ENCODE results near the gene KANSL1. TPM values are rescaled to one million over a fixed set of nuclear protein-coding genes. Genes with fewer than 3 reads are reported as not detected.

The KANSL1 gene
- total RNA-seq, 1 donor from 2014 or later, result 19.3 TPM

DNA sequence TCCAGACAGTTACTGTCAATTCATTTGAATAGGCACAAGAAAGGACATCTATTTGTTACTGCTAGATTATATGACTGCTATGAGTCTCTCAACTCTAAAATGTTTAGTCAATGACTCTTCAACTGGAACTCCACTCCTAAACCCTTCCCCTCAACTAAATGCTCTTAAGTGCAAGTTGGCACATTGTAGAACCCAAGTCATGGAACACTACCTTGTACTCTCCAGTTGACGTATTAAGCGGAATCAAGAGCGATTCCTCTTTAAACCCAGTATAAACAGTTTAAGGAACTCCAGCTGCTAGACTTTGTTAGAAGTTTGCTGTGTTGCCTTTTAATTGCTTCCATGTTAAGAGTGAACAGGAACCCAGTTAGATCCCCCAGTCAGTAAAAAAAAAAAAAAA, 149.6 kb downstream of the KANSL1 start:
- no peak for DNase-seq (ENCODE audit: low read depth)

DNA sequence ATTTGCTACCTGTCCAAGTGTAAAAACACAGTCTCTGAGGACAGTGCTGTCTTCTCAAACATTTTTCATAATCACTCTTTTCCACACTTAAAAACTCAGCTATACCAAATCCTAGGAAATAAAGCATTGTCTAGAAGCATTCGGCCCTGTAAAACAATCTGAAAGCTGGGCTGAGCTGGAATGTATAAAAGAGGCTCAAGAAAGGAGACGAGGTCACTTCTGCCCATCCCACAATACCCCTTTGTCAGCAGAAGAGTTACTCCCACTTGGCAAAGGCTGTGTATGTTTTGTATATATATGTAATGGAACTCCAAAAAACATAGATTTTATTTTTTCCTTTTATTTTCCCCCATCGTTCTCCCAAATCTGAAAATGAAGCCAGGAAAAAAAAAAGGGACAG, 150.3 kb downstream of the KANSL1 start:
- no peak for DNase-seq (ENCODE audit: low read depth)

DNA sequence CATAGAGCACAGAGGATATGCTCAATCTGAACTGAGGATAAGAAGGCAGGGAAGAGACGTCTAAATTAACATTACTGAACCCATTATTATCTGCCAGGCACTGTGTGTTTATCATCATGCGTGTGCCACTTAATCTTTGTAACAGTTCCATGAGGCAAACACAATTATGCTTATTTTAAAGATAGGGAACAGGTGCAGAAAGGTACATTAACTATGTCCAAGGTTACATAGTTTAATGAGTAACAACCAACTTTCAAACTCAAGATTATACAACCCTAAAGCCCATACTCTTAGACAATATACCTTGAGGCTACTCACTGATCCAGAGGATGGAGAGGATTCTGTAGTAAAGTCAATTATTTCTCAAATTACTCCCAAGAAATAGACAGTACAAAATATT, 151.0 kb downstream of the KANSL1 start:
- DNase-seq (ENCODE audit: low read depth), result no peak

DNA sequence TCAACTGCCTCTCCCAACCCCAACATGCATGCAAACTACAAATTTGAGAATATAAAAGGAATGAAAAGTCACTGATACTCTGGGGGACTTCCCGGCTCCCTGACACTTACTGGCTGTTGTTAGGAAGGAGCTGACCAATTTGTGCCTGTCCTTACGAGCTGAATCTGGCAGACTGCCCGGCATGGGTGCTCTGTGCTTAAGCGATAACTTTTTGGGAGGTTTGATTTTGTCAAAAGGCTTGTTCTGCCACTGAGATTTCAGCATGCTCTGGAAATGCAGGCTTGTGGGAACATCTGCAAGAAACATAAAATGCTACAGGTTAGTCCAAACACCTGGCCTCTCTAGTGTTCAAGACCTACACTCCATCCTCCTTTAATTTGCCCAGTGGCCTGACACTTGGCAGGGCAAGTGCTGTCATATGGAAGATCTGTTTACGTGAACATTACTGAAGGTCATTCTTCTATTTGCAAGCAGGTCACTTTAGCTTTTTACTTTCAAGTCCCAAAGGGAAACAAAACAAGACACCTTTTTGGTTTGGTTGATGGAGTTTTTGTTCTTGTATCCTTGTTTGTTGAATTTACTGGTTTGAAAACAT, 153.5 kb downstream of the KANSL1 start:
- no peak for DNase-seq (ENCODE audit: low read depth)

DNA sequence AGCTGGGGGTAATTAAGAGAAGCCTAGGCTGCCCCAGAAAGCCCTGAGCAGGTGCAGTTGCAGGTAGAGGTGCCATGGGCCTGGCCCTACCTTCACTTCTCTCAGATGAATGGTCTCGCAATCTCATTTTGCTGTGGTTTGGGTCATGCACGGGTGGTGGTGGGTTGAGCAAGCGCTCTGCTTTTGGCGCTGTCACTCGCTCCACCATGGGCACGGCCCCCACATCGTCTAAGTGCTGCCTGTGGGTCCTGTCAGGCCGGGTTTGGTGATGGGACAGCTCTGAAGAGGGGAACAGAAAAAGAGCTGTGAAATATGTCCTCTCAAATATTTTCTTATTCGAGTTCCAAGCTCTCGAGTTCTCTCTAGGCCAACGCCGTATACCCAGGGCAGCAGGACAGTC, 154.3 kb downstream of the KANSL1 start:
- DNase-seq (ENCODE audit: low read depth), result no peak

DNA sequence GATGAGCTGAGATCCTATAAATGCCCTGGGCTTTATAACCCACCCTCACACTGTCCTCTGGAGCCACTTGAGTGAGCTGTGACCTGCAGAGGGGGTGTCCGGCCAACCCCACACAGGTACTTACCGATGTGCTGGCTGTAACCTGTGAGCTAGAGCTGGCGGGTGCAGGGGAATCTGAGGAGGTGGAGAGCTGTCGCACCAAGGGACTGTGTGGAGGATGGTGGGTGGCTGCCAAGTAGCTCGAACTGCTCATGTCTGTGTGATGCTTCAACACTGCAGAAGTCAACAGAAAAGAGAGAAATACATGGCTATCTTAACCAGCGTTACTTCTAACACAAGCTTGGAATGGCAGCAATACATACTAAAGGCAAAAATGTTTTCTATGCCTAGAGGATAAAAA, 154.8 kb downstream of the KANSL1 start:
- no peak for DNase-seq (ENCODE audit: low read depth)

DNA sequence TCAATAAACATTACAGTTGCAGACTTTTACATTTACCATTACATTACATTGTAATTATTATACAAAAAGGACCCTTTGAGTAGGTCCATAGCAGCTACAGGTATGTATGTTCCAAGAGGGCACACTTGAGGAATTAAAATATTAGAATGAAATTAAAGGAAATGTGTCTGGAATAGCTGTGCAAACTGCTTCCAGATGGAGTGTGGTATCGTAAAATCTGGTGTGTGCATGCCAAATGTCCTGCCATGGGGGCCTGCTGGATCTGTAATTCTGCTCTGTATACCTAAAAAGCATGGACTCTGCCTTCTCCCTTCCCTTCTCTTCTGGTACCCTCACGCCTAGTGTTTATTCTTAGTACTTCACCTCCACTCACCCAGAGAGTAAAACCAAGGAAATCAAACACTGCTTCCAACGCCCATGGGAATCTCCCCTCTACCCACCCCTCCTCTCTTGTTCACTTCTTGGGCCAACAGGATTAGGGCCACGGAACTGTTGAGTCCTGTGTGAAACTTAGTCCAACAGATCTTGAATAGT, 155.4 kb downstream of the KANSL1 start:
- DNase-seq (ENCODE audit: low read depth), result no peak

DNA sequence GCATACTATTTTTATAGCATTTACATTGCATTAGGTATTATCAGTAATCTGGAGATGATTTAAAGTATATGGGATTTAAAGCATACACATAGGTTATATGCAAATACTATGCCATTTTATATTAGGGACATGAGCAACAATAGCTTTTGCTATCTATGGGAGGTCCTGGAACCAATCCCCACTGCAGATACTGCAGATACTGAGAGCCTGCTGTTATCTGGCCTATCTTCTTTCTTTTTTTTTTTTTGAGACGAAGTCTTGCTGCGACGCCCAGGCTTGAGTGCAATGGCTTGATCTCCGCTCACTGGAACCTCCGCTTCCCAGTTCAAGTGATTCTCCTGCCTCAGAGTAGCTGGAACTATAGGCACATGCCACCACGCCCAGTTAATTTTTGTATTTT, 156.7 kb downstream of the KANSL1 start:
- DNase-seq (ENCODE audit: low read depth), result no peak

DNA sequence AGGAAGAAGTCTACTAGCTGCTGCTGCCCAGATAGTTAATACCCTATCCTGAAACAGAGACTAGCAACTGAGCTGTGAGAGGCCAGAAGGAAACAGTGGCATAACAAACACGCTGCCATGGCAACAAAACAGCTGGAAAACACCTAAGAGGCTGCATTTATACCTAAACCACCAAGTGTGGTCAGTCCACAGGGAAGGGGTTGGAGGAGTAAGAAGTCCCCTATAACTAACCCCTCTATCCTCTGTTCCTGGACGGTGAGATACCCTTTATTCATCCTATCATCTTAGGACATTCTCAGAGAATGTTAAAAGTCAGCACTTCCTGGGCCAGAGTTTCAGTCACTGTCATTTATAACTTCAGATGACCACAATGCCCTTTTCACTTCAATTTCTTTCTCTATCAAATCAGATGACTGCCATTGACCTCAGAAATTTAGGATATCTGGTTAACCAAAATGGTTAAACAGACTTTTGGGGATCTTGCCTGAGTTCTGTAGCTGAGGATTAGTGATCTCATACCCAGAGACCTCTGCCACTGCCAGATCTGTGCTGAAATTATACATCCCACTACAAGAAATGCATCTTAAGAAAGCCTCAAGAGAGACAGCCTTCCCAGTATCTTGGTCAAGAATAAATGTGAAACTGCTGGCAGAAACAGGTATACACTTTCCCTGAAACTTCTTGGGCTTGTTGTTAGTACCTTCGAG, 158.0 kb downstream of the KANSL1 start:
- DNase-seq (ENCODE audit: low read depth), result no peak

DNA sequence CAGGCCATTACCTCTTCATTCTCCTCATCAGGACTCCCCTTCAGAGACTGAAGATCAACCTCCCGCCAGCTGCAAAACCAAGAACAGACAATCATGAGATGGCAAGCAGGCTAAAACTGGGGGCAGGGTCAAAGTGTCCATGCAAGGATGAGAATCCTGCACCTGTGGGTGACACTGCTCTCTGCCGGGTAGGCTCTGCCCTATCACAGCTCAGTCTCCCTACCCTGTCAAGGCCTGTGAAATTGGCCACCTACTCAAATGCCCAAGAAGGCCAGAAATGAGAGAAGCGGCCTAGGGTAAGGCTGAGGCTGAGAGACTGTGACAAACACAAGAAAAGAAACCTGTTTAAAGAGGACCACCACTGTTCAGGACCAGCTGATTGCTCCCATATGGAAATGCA, 159.8 kb downstream of the KANSL1 start:
- no peak for DNase-seq (ENCODE audit: low read depth)

DNA sequence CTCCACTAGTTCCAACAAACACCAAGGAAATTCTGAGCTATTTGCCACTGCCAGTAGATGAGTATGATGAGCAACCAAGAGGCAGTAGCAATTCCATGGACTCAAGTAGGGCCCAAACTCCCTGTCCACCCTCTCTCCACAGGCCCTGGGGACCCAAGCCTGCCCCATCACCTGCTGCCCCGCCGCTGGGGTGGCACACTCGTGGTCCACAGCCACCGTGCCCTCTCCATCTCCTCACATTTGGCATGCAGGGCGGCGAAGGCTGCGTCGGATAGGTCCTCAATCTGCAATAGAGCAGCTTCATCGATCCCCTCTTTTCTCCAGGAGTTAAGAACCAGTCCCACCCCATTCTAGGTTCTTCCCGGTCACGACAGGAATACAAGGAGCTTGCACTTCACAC, 160.3 kb downstream of the KANSL1 start:
- DNase-seq (ENCODE audit: low read depth), result no peak

DNA sequence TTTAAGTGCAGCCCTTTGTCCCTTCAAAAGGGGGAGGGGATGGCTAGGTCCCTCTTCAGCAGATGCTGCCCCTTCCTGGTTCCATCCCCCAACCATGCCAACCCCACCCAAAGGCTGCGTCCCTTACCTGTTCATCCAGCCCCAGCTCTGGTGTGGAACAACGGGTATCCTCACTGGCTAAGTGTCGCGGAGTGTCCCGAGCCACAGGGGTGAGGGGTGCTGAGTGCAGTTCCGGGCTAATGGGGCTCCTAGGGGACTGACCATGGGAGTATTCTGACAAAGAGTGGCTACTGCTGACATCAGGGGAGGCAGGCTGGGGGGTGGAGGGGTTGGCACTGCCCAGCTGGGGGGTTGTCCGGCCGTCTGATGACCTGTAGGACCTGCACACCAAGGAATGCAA, 161.3 kb downstream of the KANSL1 start:
- DNase-seq (ENCODE audit: low read depth), result no peak

DNA sequence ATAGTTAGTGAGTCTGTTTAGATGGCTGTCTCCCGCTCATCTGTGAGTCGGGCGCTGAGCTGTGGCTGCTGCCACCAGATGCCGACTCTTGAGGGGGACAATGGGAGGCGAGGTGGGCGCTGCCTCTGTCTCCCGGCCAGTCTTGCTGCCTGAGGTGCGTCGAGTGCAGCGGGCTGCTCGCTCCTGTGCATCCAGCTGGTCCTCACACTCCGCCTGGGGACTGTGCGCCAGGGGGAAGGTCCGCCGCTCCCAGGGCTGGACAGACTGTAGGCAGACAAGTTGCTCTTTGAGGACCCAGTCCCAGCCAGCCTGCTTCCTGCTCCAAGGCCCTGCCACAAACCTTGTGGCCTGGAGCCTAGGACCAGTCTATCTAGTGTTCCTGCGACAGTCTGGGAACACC, 161.8 kb downstream of the KANSL1 start:
- no peak for DNase-seq (ENCODE audit: low read depth)

DNA sequence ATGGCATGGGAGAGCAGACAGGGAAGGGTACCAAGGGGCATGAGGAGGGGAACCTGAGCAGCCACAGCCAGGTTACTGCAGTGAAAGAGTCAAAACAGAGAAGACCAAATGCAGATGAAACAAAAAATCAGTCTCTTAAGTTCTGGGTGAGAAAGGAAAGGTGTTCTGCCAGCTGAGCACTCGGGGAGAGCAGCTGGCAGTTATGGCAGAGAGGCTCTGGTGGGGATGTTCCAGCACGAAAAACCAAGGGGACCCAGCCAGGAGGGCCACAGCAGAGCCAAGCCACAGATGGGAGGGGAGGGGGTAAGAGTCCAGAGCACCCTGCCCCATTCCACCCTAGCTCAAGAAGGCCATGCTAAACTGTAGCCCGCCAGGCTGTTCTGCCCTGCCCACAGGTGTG, 162.5 kb downstream of the KANSL1 start:
- DNase-seq (ENCODE audit: low read depth), result no peak

DNA sequence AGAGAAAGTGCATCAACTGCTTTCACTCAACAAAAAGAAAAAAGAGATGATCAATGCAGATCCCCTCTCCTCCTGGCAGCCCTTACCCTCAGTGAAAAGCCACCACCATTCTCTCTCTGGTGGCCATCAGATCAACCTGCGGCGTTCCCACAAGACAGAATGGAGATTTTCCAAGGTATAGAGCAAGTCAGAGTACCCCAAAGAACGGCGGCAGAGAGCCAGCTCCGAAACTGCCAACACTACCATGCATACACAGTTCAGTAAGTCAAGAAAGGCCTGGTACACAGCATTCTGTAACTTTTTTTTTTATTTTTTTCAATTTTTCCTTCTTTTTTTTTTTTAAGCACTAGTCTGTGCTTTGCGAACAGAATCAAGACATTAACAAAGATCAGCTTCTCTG, 163.6 kb downstream of the KANSL1 start:
- no peak for DNase-seq (ENCODE audit: low read depth)

DNA sequence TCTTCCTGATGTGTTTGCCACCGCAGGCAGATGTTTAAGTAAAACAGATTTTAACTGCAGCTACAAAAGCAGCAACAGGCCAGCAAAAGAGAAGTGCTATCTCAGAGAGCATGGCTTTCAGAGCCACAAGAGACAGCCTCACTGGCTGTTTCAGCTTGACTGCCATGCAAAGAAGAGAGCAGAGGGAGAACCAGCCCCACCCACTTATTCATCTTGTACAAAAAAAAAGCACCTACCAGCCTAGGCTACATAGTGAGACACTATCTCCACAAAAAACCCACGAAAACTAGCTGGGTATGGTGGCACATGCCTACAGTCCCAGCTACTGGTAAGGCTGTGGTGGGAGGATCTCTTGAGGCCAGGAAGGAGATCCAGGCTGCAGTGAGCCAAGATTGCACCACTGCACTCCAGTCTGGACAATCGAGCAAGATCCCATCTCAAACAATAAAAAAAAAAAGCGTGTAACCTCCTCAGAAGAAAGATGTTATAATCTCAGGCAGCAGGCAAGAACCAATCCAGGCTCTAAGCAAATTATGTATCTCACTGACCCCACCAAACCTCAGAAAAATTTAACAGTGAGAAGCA, 164.2 kb downstream of the KANSL1 start:
- DNase-seq (ENCODE audit: low read depth), result no peak

DNA sequence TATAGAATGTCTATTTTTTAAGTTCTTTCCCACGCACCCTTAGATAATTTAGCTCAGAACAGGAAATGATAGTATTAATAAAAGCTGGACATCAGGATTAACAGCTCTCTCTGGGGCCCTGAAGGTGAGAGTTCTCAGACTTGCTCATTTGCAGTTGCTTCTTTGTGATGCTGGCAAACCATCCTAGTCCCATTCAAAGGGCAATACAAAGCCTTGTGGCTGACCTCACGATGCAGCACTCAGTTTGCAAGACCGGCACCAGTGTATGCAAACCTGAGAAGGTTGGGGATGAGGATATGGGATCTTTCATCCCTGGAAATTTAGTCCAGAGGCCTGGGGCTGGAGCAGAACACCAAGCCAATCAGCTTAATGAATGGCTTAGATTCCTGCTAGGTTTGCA, 164.9 kb downstream of the KANSL1 start:
- no peak for DNase-seq (ENCODE audit: low read depth)

DNA sequence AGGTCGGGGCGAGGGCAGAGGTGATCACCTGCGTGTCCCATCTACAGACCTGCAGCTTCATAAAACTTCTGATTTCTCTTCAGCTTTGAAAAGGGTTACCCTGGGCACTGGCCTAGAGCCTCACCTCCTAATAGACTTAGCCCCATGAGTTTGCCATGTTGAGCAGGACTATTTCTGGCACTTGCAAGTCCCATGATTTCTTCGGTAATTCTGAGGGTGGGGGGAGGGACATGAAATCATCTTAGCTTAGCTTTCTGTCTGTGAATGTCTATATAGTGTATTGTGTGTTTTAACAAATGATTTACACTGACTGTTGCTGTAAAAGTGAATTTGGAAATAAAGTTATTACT, 165.3 kb downstream of the KANSL1 start:
- DNase-seq (ENCODE audit: low read depth), result no peak

DNA sequence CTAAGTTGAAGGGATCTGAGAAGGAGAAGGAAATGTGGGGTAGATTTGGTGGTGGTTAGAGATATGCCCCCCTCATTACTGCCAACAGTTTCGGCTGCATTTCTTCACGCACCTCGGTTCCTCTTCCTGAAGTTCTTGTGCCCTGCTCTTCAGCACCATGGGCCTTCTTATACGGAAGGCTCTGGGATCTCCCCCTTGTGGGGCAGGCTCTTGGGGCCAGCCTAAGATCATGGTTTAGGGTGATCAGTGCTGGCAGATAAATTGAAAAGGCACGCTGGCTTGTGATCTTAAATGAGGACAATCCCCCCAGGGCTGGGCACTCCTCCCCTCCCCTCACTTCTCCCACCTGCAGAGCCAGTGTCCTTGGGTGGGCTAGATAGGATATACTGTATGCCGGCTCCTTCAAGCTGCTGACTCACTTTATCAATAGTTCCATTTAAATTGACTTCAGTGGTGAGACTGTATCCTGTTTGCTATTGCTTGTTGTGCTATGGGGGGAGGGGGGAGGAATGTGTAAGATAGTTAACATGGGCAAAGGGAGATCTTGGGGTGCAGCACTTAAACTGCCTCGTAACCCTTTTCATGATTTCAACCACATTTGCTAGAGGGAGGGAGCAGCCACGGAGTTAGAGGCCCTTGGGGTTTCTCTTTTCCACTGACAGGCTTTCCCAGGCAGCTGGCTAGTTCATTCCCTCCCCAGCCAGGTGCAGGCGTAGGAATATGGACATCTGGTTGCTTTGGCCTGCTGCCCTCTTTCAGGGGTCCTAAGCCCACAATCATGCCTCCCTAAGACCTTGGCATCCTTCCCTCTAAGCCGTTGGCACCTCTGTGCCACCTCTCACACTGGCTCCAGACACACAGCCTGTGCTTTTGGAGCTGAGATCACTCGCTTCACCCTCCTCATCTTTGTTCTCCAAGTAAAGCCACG, 165.9 kb downstream of the KANSL1 start:
- DNase-seq (ENCODE audit: low read depth), result peak; percentile 31

DNA sequence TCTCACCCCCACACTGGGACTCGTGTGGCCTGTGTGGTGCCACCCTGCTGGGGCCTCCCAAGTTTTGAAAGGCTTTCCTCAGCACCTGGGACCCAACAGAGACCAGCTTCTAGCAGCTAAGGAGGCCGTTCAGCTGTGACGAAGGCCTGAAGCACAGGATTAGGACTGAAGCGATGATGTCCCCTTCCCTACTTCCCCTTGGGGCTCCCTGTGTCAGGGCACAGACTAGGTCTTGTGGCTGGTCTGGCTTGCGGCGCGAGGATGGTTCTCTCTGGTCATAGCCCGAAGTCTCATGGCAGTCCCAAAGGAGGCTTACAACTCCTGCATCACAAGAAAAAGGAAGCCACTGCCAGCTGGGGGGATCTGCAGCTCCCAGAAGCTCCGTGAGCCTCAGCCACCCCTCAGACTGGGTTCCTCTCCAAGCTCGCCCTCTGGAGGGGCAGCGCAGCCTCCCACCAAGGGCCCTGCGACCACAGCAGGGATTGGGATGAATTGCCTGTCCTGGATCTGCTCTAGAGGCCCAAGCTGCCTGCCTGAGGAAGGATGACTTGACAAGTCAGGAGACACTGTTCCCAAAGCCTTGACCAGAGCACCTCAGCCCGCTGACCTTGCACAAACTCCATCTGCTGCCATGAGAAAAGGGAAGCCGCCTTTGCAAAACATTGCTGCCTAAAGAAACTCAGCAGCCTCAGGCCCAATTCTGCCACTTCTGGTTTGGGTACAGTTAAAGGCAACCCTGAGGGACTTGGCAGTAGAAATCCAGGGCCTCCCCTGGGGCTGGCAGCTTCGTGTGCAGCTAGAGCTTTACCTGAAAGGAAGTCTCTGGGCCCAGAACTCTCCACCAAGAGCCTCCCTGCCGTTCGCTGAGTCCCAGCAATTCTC, 166.8 kb downstream of the KANSL1 start:
- DNase-seq (ENCODE audit: low read depth), result no peak
